ENCODE measurements around the gene KRTAP10-12.

GRCh38 chr21:44708213-44708865 lies 11.4 kb downstream of the KRTAP10-12 start:
- TF ChIP-seq CTCF (IDR thresholded peaks at IDR 0.05) (no peak), POLR2A (IDR thresholded peaks at IDR 0.05) (no peak)
